T-cell (primary cell): ENCODE results near the gene PXMP4. TPM values are rescaled to one million over a fixed set of nuclear protein-coding genes. Genes with fewer than 3 reads are reported as not detected.
A peak's percentile ranks its signal among the peaks of the same experiment; 100 is the strongest.

Experiments
- ATAC-seq, 4 experiments: fragments of 200-7000 bp in 3 of 4; fragments of 150-1000 bp in 1 of 4; cut with Tn5 transposase; replicated peaks in 1 of 4; 1 replicate in 3 of 4; 2 replicates in 1 of 4; pipeline ENCODE4 v1.10.0; 2021; ENCODE audit warnings: moderate library complexity in 3 of 4, mild to moderate bottlenecking in 2 of 4, moderate number of reproducible peaks in 1 of 4
- CTCF ChIA-PET, 2 donors: fragments of 300-600 bp; sonication (Branson Sonifier 250); formaldehyde crosslinking; loops; one replicate each; lab custom pipeline; 2022; ENCODE audit warnings: antibody characterized with exemption in 2 of 2; lab: Charles Lee
- POLR2A ChIA-PET, 2 donors: fragments of 300-600 bp; sonication (Branson Sonifier 250); formaldehyde crosslinking; loops; one replicate each; lab custom pipeline; 2022; ENCODE audit warnings: antibody characterized with exemption in 2 of 2; lab: Charles Lee
- DNase-seq, 35 experiments: peaks; one replicate each; pipeline versions ENCODE4 v3.0.0 to v3.0.0-alpha.2; 2013 to 2023
- H3K27ac ChIP-seq: one replicate; pipeline ENCODE4 v1.5.1; 2013; ENCODE audit warnings: low read length
- H3K27me3 ChIP-seq, 2 experiments: replicated peaks in 1 of 2; 1 replicate in 1 of 2; 2 replicates in 1 of 2; pipeline versions ENCODE4 v1.6.1 to v1.7.0; 2013; ENCODE audit warnings: low read length in 1 of 2, mixed read lengths in 1 of 2; ENCODE audit not compliant: control insufficient read depth in 2 of 2, insufficient read depth in 2 of 2; ENCODE audit errors: extremely low read depth in 1 of 2
- H3K36me3 ChIP-seq, 2 donors: 1 replicate in 1 of 2; 2 replicates in 1 of 2; pipeline versions ENCODE4 v1.6.1 to v1.7.0; 2013; ENCODE audit warnings: low read length in 1 of 2; ENCODE audit not compliant: control insufficient read depth in 2 of 2, insufficient read depth in 1 of 2; ENCODE audit errors: extremely low read depth in 1 of 2
- H3K4me1 ChIP-seq, 2 experiments: 1 replicate in 1 of 2; 2 replicates in 1 of 2; pipeline versions ENCODE4 v1.6.1 to v1.7.0; 2013; ENCODE audit warnings: low read length in 2 of 2, mixed read lengths in 1 of 2; ENCODE audit not compliant: insufficient read depth in 2 of 2, control insufficient read depth in 1 of 2; ENCODE audit errors: extremely low read depth in 1 of 2
- H3K4me3 ChIP-seq, 2 donors: 1 replicate in 1 of 2; 2 replicates in 1 of 2; pipeline versions ENCODE4 v1.5.1 to v1.7.0; 2013; ENCODE audit warnings: mild to moderate bottlenecking in 2 of 2, low read length in 1 of 2, moderate library complexity in 1 of 2; ENCODE audit not compliant: control insufficient read depth in 1 of 2; ENCODE audit errors: extremely low read depth in 1 of 2
- H3K9me3 ChIP-seq: 2 replicates; pipeline ENCODE4 v1.7.0; 2013
- H3K27ac Mint-ChIP-seq, 2 donors: one replicate each; pipeline ENCODE4 v1.8.0; 2020 to 2021; ENCODE audit warnings: mild to moderate bottlenecking in 2 of 2, mixed read lengths in 2 of 2
- H3K27me3 Mint-ChIP-seq, 2 donors: one replicate each; pipeline ENCODE4 v1.8.0; 2021 to 2022; ENCODE audit warnings: mixed read lengths in 2 of 2
- H3K36me3 Mint-ChIP-seq: one replicate; pipeline ENCODE4 v1.8.0; 2021; ENCODE audit warnings: mixed read lengths
- H3K4me1 Mint-ChIP-seq, 3 donors: one replicate each; pipeline ENCODE4 v1.8.0; 2020 to 2022; ENCODE audit warnings: mixed read lengths in 3 of 3, mild to moderate bottlenecking in 1 of 3
- H3K4me3 Mint-ChIP-seq, 3 donors: one replicate each; pipeline ENCODE4 v1.8.0; 2020 to 2022; ENCODE audit warnings: mild to moderate bottlenecking in 3 of 3, mixed read lengths in 3 of 3, moderate library complexity in 3 of 3
- H3K9me3 Mint-ChIP-seq, 3 donors: one replicate each; pipeline ENCODE4 v1.8.0; 2020 to 2022; ENCODE audit warnings: mixed read lengths in 3 of 3
- WGBS: methylation state at CpG from one replicate; pipeline ENCODE4 v1.1.5; 2013; ENCODE audit warnings: missing lambda C conversion rate; ENCODE audit not compliant: insufficient coverage; 5-methylcytosine and 5-hydroxymethylcytosine counted together
- total RNA-seq, 35 experiments: library from RNA in 6 of 35; stranded (reverse) in 6 of 35; fragments of 120-200 nt in 1 of 35; gene quantifications; one replicate each; pipeline versions ENCODE4 v1.2.1 to v1.2.4 and lab custom pipeline; 2013 to 2026

PXMP4 gene
- total RNA-seq, 5 donors from 2014 or later (not counting 1 experiment from before 2014, with no cell fraction given) = 6.1 to 15.4 (median 13.9) TPM

DNA sequence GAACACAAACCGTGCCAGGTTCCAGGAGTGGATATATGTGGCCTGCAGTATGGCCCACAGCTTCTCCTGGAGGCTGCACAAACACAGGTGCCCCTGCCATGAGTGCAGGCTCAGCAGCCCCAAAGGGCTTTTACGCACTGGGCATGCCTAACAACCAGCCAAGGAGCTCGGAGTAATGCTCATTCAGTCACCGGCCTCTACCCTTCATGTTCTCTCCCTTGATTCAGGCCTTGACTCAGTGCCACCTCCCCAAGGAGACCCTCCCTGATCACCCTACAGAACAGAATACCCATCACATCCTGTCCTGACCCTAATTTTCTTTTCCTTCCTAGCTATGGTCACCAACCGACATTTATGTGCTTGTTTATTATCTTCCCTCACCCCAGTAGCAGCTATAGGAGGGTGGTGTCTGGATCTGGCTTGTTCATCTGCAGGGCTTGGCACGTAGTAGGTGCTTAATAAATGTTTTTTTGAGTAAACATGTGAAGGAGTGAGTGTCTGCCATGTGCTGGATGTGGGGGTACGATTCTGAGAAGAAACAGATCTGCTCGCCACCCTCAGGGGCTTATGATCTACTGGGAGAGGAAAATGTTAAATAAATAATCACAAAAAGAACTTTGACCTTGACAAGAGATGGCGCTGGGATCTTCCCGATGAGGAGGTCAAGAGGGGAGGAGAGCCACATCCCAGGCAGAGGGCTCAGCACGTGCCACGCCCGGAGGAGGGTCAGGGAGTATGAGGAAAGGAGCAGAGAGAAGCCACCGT lies 9.2 kb downstream of the PXMP4 start:
- H3K9me3 Mint-ChIP-seq = no peaks in the 10 kb centered on the region
- H3K27me3 Mint-ChIP-seq = no peaks in the 10 kb centered on the region
- no peaks in the 10 kb centered on the region for H3K9me3 ChIP-seq
- 97% methylated on average over 10 of the region's 14 CpGs for WGBS
- ChIA-PET CTCF (no interaction called here), POLR2A (no interaction called here)
- DNase-seq (no peak), ATAC-seq (no peak)
- peaks cover 0 to 8% of the 10 kb centered on the region in 2 experiments for H3K4me1 ChIP-seq
- peaks cover 8 to 24% (median 10%) of the 10 kb centered on the region in 3 donors for H3K4me1 Mint-ChIP-seq
- no peaks in the 10 kb centered on the region for H3K27me3 ChIP-seq
- H3K36me3 ChIP-seq = peaks cover 18 to 50% of the 10 kb centered on the region in 2 donors
- no peak overlapping the region for H3K4me3 ChIP-seq
- H3K4me3 Mint-ChIP-seq = no peak overlapping the region
- H3K27ac ChIP-seq = no peak overlapping the region
- H3K36me3 Mint-ChIP-seq = peaks cover 39% of the 10 kb centered on the region
- H3K27ac Mint-ChIP-seq = no peak overlapping the region

DNA sequence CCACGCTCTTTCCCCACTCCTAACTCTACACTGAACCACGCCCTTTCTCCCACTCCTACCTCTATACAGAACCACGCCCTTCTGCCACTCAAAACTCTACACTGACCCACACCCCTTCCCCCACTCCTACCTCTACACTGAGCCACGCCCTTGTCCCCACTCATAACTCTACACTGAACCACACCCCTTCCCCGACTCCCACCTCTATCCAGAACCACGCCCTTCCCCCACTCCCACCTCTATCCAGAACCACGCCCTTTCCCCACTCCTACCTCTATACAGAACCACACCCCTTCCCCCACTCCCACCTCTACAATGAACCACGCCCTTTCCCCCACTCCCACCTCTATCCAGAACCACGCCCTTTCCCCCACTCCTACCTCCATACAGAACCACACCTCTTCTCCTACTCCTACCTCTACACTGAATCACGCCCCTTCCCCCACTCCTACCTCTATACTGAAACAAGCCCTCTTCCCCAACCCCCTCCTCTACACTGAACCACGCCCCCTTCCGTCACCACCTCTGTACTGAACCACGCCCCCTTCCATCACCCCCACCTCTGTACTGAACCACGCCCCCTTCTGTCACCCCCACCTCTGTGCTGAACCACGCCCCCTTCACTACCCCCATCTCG lies 10.1 kb downstream of the PXMP4 start:
- no peak overlapping the region for H3K4me3 Mint-ChIP-seq
- Histone ChIP-seq H3K9me3 (no peaks in the 10 kb centered on the region), H3K27ac (no peak overlapping the region), H3K36me3 (peaks cover 18 to 49% of the 10 kb centered on the region in 2 donors), H3K27me3 (no peaks in the 10 kb centered on the region), H3K4me3 (no peak overlapping the region), H3K4me1 (peaks cover 0 to 8% of the 10 kb centered on the region in 2 experiments)
- peaks cover 8 to 24% (median 10%) of the 10 kb centered on the region in 3 donors for H3K4me1 Mint-ChIP-seq
- peaks cover 39% of the 10 kb centered on the region for H3K36me3 Mint-ChIP-seq
- H3K9me3 Mint-ChIP-seq = no peaks in the 10 kb centered on the region
- no peak overlapping the region for H3K27ac Mint-ChIP-seq
- 91% methylated on average over 10 of the region's 16 CpGs for WGBS
- ChIA-PET POLR2A (no interaction called here), CTCF (no interaction called here)
- H3K27me3 Mint-ChIP-seq = no peaks in the 10 kb centered on the region
- no peak for DNase-seq
- no peak for ATAC-seq

DNA sequence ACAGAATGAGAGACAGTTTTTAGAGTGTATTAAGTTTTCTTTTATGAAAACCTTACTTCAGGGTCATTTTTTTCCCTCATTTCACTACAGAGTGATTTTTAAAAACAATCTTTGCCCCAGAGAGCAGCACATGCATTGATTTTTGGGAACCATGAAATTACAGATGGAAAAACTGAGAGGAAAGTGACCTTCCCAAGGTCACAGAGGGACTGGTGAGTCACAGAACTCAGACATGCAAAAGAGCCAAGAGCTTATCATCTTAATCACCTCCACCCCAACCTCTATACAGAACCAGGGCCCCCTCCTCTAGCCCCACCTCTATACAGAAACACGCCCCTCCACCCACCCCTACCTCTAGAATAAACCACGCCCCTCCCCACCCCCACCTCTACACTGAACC lies 10.7 kb downstream of the PXMP4 start:
- DNase-seq = no peak
- no peak overlapping the region for H3K27ac ChIP-seq
- Mint-ChIP-seq H3K9me3 (no peaks in the 10 kb centered on the region), H3K27me3 (no peaks in the 10 kb centered on the region), H3K4me1 (peaks cover 8 to 24% (median 10%) of the 10 kb centered on the region in 3 donors), H3K4me3 (no peak overlapping the region), H3K27ac (peak overlapping the region in 1 of 2 donors; percentile 31), H3K36me3 (peaks cover 39% of the 10 kb centered on the region)
- ATAC-seq = no peak
- H3K4me3 ChIP-seq = no peak overlapping the region
- no CpG with 5 or more reads among the region's 2 CpGs for WGBS
- H3K9me3 ChIP-seq = no peaks in the 10 kb centered on the region
- ChIA-PET POLR2A (no interaction called here), CTCF (no interaction called here)
- H3K27me3 ChIP-seq = no peaks in the 10 kb centered on the region
- H3K36me3 ChIP-seq = peaks cover 18 to 43% of the 10 kb centered on the region in 2 donors
- H3K4me1 ChIP-seq = peaks cover 0 to 8% of the 10 kb centered on the region in 2 experiments

DNA sequence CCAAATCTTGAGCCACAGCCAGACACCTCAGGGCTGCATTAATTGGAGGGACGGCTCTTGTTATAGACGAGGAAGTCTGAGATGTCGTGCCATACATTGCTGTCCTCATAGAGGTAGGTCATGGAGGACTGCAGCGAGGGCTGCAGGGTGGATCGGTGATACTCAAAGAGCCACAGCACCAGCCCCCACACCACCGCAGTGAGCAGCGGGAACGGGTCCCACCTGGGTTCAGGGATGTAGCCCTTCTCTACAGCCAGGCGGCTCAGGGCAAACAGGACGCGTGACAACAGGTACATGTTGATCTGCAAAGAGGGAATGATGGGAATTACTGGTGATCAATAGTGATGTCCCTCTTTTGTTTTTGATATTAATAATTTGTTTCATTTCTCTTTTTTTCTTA lies 12.4 kb downstream of the PXMP4 start:
- H3K27me3 ChIP-seq = no peaks in the 10 kb centered on the region
- H3K4me1 ChIP-seq = peaks cover 0 to 8% of the 10 kb centered on the region in 2 experiments
- H3K9me3 ChIP-seq = no peaks in the 10 kb centered on the region
- no peak for ATAC-seq
- no peak overlapping the region for H3K27ac Mint-ChIP-seq
- CTCF ChIA-PET = interaction anchor here in 1 of 2 donors (0.6 kb wide), 1 partner anchor 13 kb away, joined by 5 read pairs; no protein-coding TSS in a partner anchor
- H3K4me3 Mint-ChIP-seq = no peak overlapping the region
- peaks cover 8 to 13% (median 10%) of the 10 kb centered on the region in 3 donors for H3K4me1 Mint-ChIP-seq
- no peak overlapping the region for H3K4me3 ChIP-seq
- H3K27ac ChIP-seq = no peak overlapping the region
- H3K36me3 ChIP-seq = peaks cover 12 to 28% of the 10 kb centered on the region in 2 donors
- POLR2A ChIA-PET = no interaction called here
- DNase-seq = no peak
- peaks cover 26% of the 10 kb centered on the region for H3K36me3 Mint-ChIP-seq
- 100% methylated on average over 1 of the region's 11 CpGs for WGBS
- no peaks in the 10 kb centered on the region for H3K9me3 Mint-ChIP-seq
- no peaks in the 10 kb centered on the region for H3K27me3 Mint-ChIP-seq

DNA sequence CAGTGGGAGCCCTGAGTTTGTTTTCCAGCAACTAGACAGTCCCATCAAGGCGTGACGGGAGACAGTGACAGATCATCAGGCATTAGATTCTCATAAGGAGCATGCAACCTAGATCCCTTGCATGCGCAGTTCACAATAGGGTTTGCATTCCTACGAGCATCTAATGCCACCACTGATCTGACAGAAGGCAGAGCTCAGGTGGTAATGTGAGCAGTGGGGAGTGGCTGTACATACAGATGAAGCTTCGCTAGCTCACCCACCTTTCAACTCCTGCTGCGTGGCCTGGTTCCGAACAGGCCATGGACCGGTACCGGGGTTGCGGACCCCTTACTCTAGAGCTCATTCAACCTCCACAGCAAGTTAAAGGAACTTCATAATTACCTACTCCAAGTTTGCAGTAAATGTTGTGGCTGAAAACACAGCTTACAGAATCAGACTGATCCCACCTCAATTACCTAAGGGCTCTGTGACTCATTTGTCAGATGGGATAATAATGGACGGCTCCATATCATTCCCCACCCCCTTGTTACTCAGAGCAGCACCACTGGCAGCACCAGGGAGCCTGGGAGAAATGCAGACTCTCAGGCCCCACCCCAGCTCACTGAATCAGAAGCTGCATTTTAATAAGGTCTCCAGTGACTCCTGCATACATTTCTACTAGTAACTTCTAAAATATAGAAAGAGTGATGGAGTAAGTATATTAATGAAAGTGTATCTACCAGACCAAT lies 15.7 kb downstream of the PXMP4 start:
- 98% methylated on average over 7 of the region's 11 CpGs for WGBS
- H3K4me1 Mint-ChIP-seq = no peaks in the 10 kb centered on the region
- H3K27me3 ChIP-seq = no peaks in the 10 kb centered on the region
- ATAC-seq (no peak), DNase-seq (no peak)
- ChIA-PET CTCF (no interaction called here), POLR2A (interaction anchor here in 1 of 2 donors (0.6 kb wide), 2 partner anchors 63 to 104 kb away, joined by 4 to 7 read pairs; no protein-coding TSS in a partner anchor)
- no peak overlapping the region for H3K4me3 Mint-ChIP-seq
- H3K27me3 Mint-ChIP-seq = no peaks in the 10 kb centered on the region
- peaks cover 10% of the 10 kb centered on the region for H3K36me3 Mint-ChIP-seq
- no peaks in the 10 kb centered on the region for H3K9me3 ChIP-seq
- peaks cover 6 to 10% of the 10 kb centered on the region in 2 donors for H3K36me3 ChIP-seq
- no peak overlapping the region for H3K27ac Mint-ChIP-seq
- H3K27ac ChIP-seq = no peak overlapping the region
- H3K4me1 ChIP-seq = no peaks in the 10 kb centered on the region
- no peaks in the 10 kb centered on the region for H3K9me3 Mint-ChIP-seq
- H3K4me3 ChIP-seq = no peak overlapping the region

DNA sequence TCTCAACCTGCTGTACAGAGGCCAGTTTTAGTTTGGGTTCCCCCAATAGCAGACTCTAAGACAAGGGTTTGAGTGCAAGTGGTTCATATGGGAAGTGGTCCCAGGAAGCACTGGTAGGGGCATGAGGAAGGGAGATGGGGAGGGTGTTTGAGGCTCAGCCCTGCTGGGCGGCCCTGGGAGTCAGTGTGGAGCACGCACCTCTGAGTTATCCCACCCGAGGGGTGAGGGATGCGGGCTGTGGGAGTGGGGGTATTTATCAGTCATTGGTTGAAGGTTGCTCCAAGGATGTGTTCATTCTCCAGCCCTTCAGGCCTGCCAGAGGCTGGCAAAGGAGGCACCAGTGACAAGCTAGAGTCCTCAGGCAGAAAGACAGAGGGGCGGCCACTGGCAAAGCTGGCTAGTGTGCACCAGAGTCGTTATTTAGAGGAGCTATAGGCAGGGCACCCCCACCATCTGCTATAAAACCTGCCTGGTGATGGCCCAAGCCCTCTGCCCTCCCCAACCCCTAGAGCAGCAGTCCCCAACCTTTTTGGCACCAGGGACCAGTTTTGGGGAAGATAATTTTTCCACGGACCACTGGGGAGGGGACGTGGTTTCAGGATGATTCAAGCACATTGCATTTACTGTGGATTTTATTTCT lies 16.5 kb downstream of the PXMP4 start:
- Histone ChIP-seq H3K4me1 (no peaks in the 10 kb centered on the region), H3K4me3 (no peak overlapping the region), H3K27ac (no peak overlapping the region), H3K27me3 (no peaks in the 10 kb centered on the region), H3K36me3 (peaks cover 6 to 10% of the 10 kb centered on the region in 2 donors), H3K9me3 (no peaks in the 10 kb centered on the region)
- no peaks in the 10 kb centered on the region for H3K4me1 Mint-ChIP-seq
- CTCF ChIA-PET = no interaction called here
- H3K36me3 Mint-ChIP-seq = peaks cover 10% of the 10 kb centered on the region
- H3K27me3 Mint-ChIP-seq = no peaks in the 10 kb centered on the region
- WGBS = 89% methylated on average over 5 of the region's 8 CpGs
- no peak overlapping the region for H3K27ac Mint-ChIP-seq
- ATAC-seq (no peak), DNase-seq (no peak)
- H3K4me3 Mint-ChIP-seq = no peak overlapping the region
- POLR2A ChIA-PET = no interaction called here
- no peaks in the 10 kb centered on the region for H3K9me3 Mint-ChIP-seq
